ENCODE data around the gene DCST1. TPM values are rescaled to one million over a fixed set of nuclear protein-coding genes. Genes with fewer than 3 reads are reported as not detected.

Gene DCST1
- total and polyA plus RNA-seq, 2 of the 13 experiments (the other 11 are each of a cell fraction or from before 2014, with no cell fraction given) = 0.04 TPM; not detected in 1

GRCh38 chr1:155084722-155085503 lies 51.3 kb downstream of the DCST1 start (continued):
- TF ChIP-seq, protein P1, sequence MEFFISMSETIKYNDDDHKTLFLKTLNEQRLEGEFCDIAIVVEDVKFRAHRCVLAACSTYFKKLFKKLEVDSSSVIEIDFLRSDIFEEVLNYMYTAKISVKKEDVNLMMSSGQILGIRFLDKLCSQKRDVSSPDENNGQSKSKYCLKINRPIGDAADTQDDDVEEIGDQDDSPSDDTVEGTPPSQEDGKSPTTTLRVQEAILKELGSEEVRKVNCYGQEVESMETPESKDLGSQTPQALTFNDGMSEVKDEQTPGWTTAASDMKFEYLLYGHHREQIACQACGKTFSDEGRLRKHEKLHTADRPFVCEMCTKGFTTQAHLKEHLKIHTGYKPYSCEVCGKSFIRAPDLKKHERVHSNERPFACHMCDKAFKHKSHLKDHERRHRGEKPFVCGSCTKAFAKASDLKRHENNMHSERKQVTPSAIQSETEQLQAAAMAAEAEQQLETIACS (CRISPR knock-in tag; IDR thresholded peaks at IDR 0.05) = peak; percentile 56
- TF ChIP-seq E2F5 (CRISPR knock-in tag; conservative IDR thresholded peaks at IDR 0.05) = no peak
- peak; percentile 56; the same call in 1 of the 2 replicates for TF ChIP-seq RFXAP (CRISPR knock-in tag; IDR thresholded peaks at IDR 0.05; ENCODE audit: borderline replicate concordance)
- no peak for TF ChIP-seq RBAK (CRISPR knock-in tag; IDR thresholded peaks at IDR 0.05)
- no peak for TF ChIP-seq ZNF143 (CRISPR knock-in tag; IDR thresholded peaks at IDR 0.05)
- TF ChIP-seq, protein P2, sequence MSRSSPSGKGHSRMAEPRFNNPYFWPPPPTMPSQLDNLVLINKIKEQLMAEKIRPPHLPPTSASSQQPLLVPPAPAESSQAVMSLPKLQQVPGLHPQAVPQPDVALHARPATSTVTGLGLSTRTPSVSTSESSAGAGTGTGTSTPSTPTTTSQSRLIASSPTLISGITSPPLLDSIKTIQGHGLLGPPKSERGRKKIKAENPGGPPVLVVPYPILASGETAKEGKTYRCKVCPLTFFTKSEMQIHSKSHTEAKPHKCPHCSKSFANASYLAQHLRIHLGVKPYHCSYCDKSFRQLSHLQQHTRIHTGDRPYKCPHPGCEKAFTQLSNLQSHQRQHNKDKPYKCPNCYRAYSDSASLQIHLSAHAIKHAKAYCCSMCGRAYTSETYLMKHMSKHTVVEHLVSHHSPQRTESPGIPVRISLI (CRISPR knock-in tag; IDR thresholded peaks at IDR 0.05; ENCODE audit: borderline replicate concordance) = 0 out of 2 replicates have a peak, but pooled peaks have one; percentile 34
- no peak for TF ChIP-seq AGO1 (IDR thresholded peaks at IDR 0.05; ENCODE audit: low read depth, low read length, poor library complexity, severe bottlenecking)
- TF ChIP-seq FLYWCH1 (CRISPR knock-in tag; IDR thresholded peaks at IDR 0.05) = 0 out of 2 replicates have a peak, but pooled peaks have one; percentile 49
- TF ChIP-seq FUBP1 (CRISPR knock-in tag; IDR thresholded peaks at IDR 0.05; ENCODE audit: borderline replicate concordance) = no peak
- TF ChIP-seq, protein P3, sequence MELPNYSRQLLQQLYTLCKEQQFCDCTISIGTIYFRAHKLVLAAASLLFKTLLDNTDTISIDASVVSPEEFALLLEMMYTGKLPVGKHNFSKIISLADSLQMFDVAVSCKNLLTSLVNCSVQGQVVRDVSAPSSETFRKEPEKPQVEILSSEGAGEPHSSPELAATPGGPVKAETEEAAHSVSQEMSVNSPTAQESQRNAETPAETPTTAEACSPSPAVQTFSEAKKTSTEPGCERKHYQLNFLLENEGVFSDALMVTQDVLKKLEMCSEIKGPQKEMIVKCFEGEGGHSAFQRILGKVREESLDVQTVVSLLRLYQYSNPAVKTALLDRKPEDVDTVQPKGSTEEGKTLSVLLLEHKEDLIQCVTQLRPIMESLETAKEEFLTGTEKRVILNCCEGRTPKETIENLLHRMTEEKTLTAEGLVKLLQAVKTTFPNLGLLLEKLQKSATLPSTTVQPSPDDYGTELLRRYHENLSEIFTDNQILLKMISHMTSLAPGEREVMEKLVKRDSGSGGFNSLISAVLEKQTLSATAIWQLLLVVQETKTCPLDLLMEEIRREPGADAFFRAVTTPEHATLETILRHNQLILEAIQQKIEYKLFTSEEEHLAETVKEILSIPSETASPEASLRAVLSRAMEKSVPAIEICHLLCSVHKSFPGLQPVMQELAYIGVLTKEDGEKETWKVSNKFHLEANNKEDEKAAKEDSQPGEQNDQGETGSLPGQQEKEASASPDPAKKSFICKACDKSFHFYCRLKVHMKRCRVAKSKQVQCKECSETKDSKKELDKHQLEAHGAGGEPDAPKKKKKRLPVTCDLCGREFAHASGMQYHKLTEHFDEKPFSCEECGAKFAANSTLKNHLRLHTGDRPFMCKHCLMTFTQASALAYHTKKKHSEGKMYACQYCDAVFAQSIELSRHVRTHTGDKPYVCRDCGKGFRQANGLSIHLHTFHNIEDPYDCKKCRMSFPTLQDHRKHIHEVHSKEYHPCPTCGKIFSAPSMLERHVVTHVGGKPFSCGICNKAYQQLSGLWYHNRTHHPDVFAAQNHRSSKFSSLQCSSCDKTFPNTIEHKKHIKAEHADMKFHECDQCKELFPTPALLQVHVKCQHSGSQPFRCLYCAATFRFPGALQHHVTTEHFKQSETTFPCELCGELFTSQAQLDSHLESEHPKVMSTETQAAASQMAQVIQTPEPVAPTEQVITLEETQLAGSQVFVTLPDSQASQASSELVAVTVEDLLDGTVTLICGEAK (IDR thresholded peaks at IDR 0.05) = no peak
- TF ChIP-seq, protein P3 (CRISPR knock-in tag; IDR thresholded peaks at IDR 0.05) = no peak
- TF ChIP-seq ATF5 (CRISPR knock-in tag; IDR thresholded peaks at IDR 0.05; ENCODE audit: low read depth) = no peak
